GM12878 (cell line): ENCODE measurements around the gene PDE7B. TPM values are rescaled to one million over a fixed set of nuclear protein-coding genes. Genes with fewer than 3 reads are reported as not detected.

Source experiments
- ATAC-seq: fragments of 200-7000 bp; cut with Tn5 transposase; 3 replicates; pipeline ENCODE4 v1.9.1; 2020; ENCODE audit warnings: mild to moderate bottlenecking, moderate library complexity
- BruUV-seq: library from RNA; stranded (reverse); fragments of 400-500 nt; replicated peaks from 2 replicates; lab custom pipeline; 2021; lab: Mats Ljungman, UMichigan
- CTCF ChIA-PET: fragments of 300-600 bp; sonication (Branson Sonifier 250); formaldehyde crosslinking; extraction: SDS; loops from one replicate; lab custom pipeline; 2021; ENCODE audit warnings: inconsistent platforms; lab: Yijun Ruan, JAX
- POLR2A ChIA-PET: fragments of 350-600 bp; formaldehyde crosslinking; extraction: SDS; loops from one replicate; lab custom pipeline; 2021; ENCODE audit warnings: inconsistent platforms; lab: Charles Lee
- RAD21 ChIA-PET: fragments of 300-600 bp; sonication (Branson Sonifier 250); formaldehyde crosslinking; loops from one replicate; lab custom pipeline; 2023; ENCODE audit warnings: antibody characterized with exemption; ENCODE audit not compliant: unreplicated experiment; lab: Charles Lee
- SMC1A ChIA-PET: fragments of 300-600 bp; sonication (Branson Sonifier 250); formaldehyde crosslinking; loops from one replicate; lab custom pipeline; 2023; ENCODE audit not compliant: unreplicated experiment, uncharacterized antibody; lab: Charles Lee
- DNase-seq: peaks from one replicate; pipeline ENCODE4 v3.0.0-alpha.2; 2011; ENCODE audit warnings: low read depth, low spot score
- FAIRE-seq: peaks from 3 replicates; lab custom pipeline; 2011; peaks lifted over from hg19 to GRCh38; lab: Jason Lieb, UNC
- H2AFZ ChIP-seq: 2 replicates; pipeline ENCODE4 v1.6.0; 2011; ENCODE audit warnings: low read depth, low read length, control low read depth; ENCODE audit not compliant: control insufficient read depth
- H3K27ac ChIP-seq: 2 replicates; pipeline ENCODE4 v1.5.1; 2011; ENCODE audit warnings: control low read depth; ENCODE audit not compliant: control insufficient read depth, insufficient read depth
- H3K27me3 ChIP-seq, 2 experiments: replicated peaks in 1 of 2; 2 replicates each; pipeline versions ENCODE4 v1.6.0 to v1.6.1; 2011; ENCODE audit warnings: low read length in 1 of 2; ENCODE audit not compliant: control insufficient read depth in 2 of 2, insufficient read depth in 2 of 2
- H3K36me3 ChIP-seq, 2 experiments: 2 replicates each; pipeline ENCODE4 v1.5.1; 2011; ENCODE audit warnings: low read length in 1 of 2; ENCODE audit not compliant: control insufficient read depth in 2 of 2, insufficient read depth in 2 of 2
- H3K4me1 ChIP-seq: 2 replicates; pipeline ENCODE4 v1.6.1; 2011; ENCODE audit warnings: mild to moderate bottlenecking, low read length, moderate library complexity, mixed read lengths; ENCODE audit not compliant: control insufficient read depth, insufficient read depth
- H3K4me2 ChIP-seq: 2 replicates; pipeline ENCODE4 v1.6.0; 2011; ENCODE audit warnings: control low read depth; ENCODE audit not compliant: control insufficient read depth, insufficient read depth
- H3K4me3 ChIP-seq: fragments of 200-600 bp; sonication (generic); 2 replicates; pipeline ENCODE4 v1.5.1; 2016
- H3K79me2 ChIP-seq: 2 replicates; pipeline ENCODE4 v1.6.0; 2011; ENCODE audit warnings: low read length; ENCODE audit not compliant: control insufficient read depth, insufficient read depth
- H3K9ac ChIP-seq: 2 replicates; pipeline ENCODE4 v1.8.0; 2011; ENCODE audit warnings: low read length, control low read depth, mixed read lengths; ENCODE audit not compliant: control insufficient read depth, insufficient read depth
- H3K9me3 ChIP-seq: replicated peaks from 3 replicates; pipeline ENCODE4 v1.5.1; 2011; ENCODE audit warnings: mild to moderate bottlenecking, low read length; ENCODE audit not compliant: control insufficient read depth, insufficient read depth
- H4K20me1 ChIP-seq: 2 replicates; pipeline ENCODE4 v1.6.0; 2011; ENCODE audit not compliant: control insufficient read depth, insufficient read depth
- CBFB ChIP-seq: IDR thresholded peaks from 2 replicates; pipeline ENCODE4 v1.6.1; 2016; ENCODE audit warnings: antibody characterized with exemption, low read depth
- EED ChIP-seq: sonication (generic); IDR thresholded peaks from 2 replicates; pipeline ENCODE4 v1.6.1; 2016; ENCODE audit warnings: antibody characterized with exemption, low read depth
- HSF1 ChIP-seq: fragments of 150-350 bp; IDR thresholded peaks from 2 replicates; pipeline ENCODE4 v1.6.1; 2014; ENCODE audit warnings: mild to moderate bottlenecking, low read depth, low read length
- KAT2A ChIP-seq: conservative IDR thresholded peaks from 2 replicates; pipeline ENCODE4 v1.6.1; 2011; ENCODE audit warnings: low read depth, low read length; ENCODE audit not compliant: control insufficient read depth
- MAX ChIP-seq: IDR thresholded peaks from 2 replicates; pipeline ENCODE4 v1.6.1; 2012; ENCODE audit warnings: low read depth, low read length, improper control_type of control experiment
- NKRF ChIP-seq: fragments of 450-650 bp; conservative IDR thresholded peaks from 2 replicates; pipeline ENCODE4 v1.6.1; 2017; ENCODE audit warnings: mild to moderate bottlenecking, moderate library complexity
- PRDM15 ChIP-seq: fragments of 450-650 bp; formaldehyde crosslinking; IDR thresholded peaks from 2 replicates; pipeline ENCODE4 v1.4.0; 2020; ENCODE audit warnings: mild to moderate bottlenecking, moderate library complexity
- REST ChIP-seq: IDR thresholded peaks from 2 replicates; pipeline ENCODE4 v1.6.1; 2012; ENCODE audit warnings: mild to moderate bottlenecking, low read depth, low read length
- ZNF622 ChIP-seq: fragments of 450-650 bp; IDR thresholded peaks from 2 replicates; pipeline ENCODE4 v1.6.1; 2017; ENCODE audit warnings: mild to moderate bottlenecking, inconsistent platforms
- WGBS: methylation state at CpG from one replicate; pipeline ENCODE4 v1.1.6; 2016; ENCODE audit warnings: low lambda C conversion rate; ENCODE audit not compliant: insufficient replicate concordance, insufficient coverage; ENCODE audit errors: missing lambda C conversion rate; 5-methylcytosine and 5-hydroxymethylcytosine counted together
- in situ Hi-C: fragments of 300-500 bp; cut with MboI; formaldehyde crosslinking; loops from 9 replicates; pipeline ENCODE4 v1.14.3; 2018; ENCODE audit warnings: mixed read lengths
- intact Hi-C: fragments of 100-400 bp; cut with micrococcal nuclease; formaldehyde crosslinking; loops from one replicate; pipeline ENCODE4 v1.14.2; 2022; ENCODE audit not compliant: unreplicated experiment
- polyA plus RNA-seq, 11 experiments: library from polyadenylated mRNA; depleted of rRNA in 4 of 11; unstranded in 6 of 11; stranded (reverse) in 5 of 11; fragments of >200 nt; fragmentation: Nextera tagmentation in 4 of 11; fragmentation: Illumina TruSeq in 1 of 11; extraction: Ambion mirVana in 4 of 11; extraction: Trizol in 1 of 11; gene quantifications; 1 replicate in 1 of 11; 2 replicates in 10 of 11; pipeline versions ENCODE4 v1.2.1 to v1.2.3, GENCODE V29; 2011 to 2016; ENCODE audit warnings: inconsistent platforms in 2 of 11, missing spikeins in 2 of 11, low read depth in 1 of 11
- total RNA-seq, 4 experiments: library from RNA; depleted of rRNA in 3 of 4; stranded (reverse); fragments of >200 nt in 3 of 4; fragmentation: Illumina TruSeq in 1 of 4; extraction: Trizol in 1 of 4; gene quantifications; 2 replicates each; pipeline versions ENCODE4 v1.2.1 to v1.2.3, GENCODE V29; 2013 to 2021

Gene PDE7B
- total and polyA plus RNA-seq, 10 of the 15 experiments (the other 5 are each of a cell fraction or from before 2014, with no cell fraction given): not detected

- no peak overlapping the region for H2AFZ ChIP-seq
- POLR2A ChIA-PET: no interaction called here
- no peaks in the 10 kb centered on the region for H3K79me2 ChIP-seq
- 56% methylated on average over 3 of the region's 3 CpGs for WGBS
- RAD21 ChIA-PET: no interaction called here
- no TSS peak for BruUV-seq
- H3K4me1 ChIP-seq: no peaks in the 10 kb centered on the region
- DNase-seq: no peak
- SMC1A ChIA-PET: no interaction called here
- H3K9ac ChIP-seq: no peak overlapping the region
- CTCF ChIA-PET: no interaction called here
- intact Hi-C loops (no loop called here), in situ Hi-C loops (no loop called here)
- no peaks in the 10 kb centered on the region for H3K9me3 ChIP-seq
- FAIRE-seq: no peak
- peaks cover 0 to under 1% of the 10 kb centered on the region in 2 experiments; a peak in 2 of 4 replicates for H3K27me3 ChIP-seq
- H3K36me3 ChIP-seq: no peaks in the 10 kb centered on the region
- ATAC-seq: no peak
- H3K4me2 ChIP-seq: no peak overlapping the region
- no peak overlapping the region for H3K4me3 ChIP-seq
- H4K20me1 ChIP-seq: no peaks in the 10 kb centered on the region
- H3K27ac ChIP-seq: no peak overlapping the region
- TF ChIP-seq NKRF (no peak), KAT2A (no peak), EED (no peak), ZNF622 (no peak), REST (no peak), PRDM15 (no peak), CBFB (no peak), HSF1 (no peak), MAX (no peak)
Observed at GRCh38 chr6:136095986-136096385, 244.5 kb downstream of the PDE7B start.
